ENCODE results near the gene RIPK3.

RIPK3 gene

GRCh38 chr14:24317141-24317928 lies 22.5 kb downstream of the RIPK3 start:
- no peak for DNase-seq

GRCh38 chr14:24316597-24316950 lies 23.2 kb downstream of the RIPK3 start:
- DNase-seq: no peak

- peak; percentile 57 for DNase-seq
Measured at GRCh38 chr14:24315807-24316596, 23.8 kb downstream of the RIPK3 start.

- DNase-seq: no peak
Measured at GRCh38 chr14:24315243-24315806, 24.5 kb downstream of the RIPK3 start.

- DNase-seq: no peak
Measured at GRCh38 chr14:24314377-24315193, 25.2 kb downstream of the RIPK3 start.

- DNase-seq: no peak
Measured at GRCh38 chr14:24313913-24314312, 25.9 kb downstream of the RIPK3 start.

- no peak for DNase-seq
Measured at GRCh38 chr14:24312736-24313507, 26.9 kb downstream of the RIPK3 start.

GRCh38 chr14:24311837-24312615 lies 27.8 kb downstream of the RIPK3 start:
- DNase-seq: no peak

GRCh38 chr14:24310646-24311604 lies 28.9 kb downstream of the RIPK3 start, which contains the start of gene LTB4R:
LTB4R (plus strand) TSS chr14:24311502; CDS start chr14:24315652, 4,150 bp downstream.
- DNase-seq: peak; percentile 90

- no peak for DNase-seq
Measured at GRCh38 chr14:24310265-24310645, 29.5 kb downstream of the RIPK3 start.

GRCh38 chr14:24309538-24310264 lies 30.1 kb downstream of the RIPK3 start, which contains the start of gene LTB4R2:
LTB4R2 (plus strand) TSS chr14:24310140; CDS start chr14:24310665, 525 bp downstream.
- DNase-seq: no peak

- no peak for DNase-seq
Measured at GRCh38 chr14:24308342-24309124, 31.3 kb downstream of the RIPK3 start.

- peak; percentile 89 for DNase-seq
Measured at GRCh38 chr14:24307575-24308341, 32.0 kb downstream of the RIPK3 start, which contains the start of gene CIDEB. CIDEB (minus strand) TSS chr14:24307977; CDS start chr14:24307858, 119 bp downstream.

GRCh38 chr14:24307156-24307574 lies 32.6 kb downstream of the RIPK3 start:
- DNase-seq: no peak

- no peak for DNase-seq
Measured at GRCh38 chr14:24304019-24304387, 35.8 kb downstream of the RIPK3 start.

- no peak for DNase-seq
Measured at GRCh38 chr14:24300326-24300980, 39.3 kb downstream of the RIPK3 start.

All from eye (tissue), 1 donor.